H9 (cell line): ENCODE measurements around the gene CLCN3. TPM values are rescaled to one million over a fixed set of nuclear protein-coding genes. Genes with fewer than 3 reads are reported as not detected.

Experiments used
- DNase-seq: peaks from one replicate; pipeline ENCODE4 v3.0.0-alpha.2; 2017
- H2AFZ ChIP-seq: one replicate; pipeline ENCODE4 v1.6.1; 2013; ENCODE audit warnings: mild to moderate bottlenecking, low read length, control low read depth, moderate library complexity
- H2AK5ac ChIP-seq: 2 replicates; pipeline ENCODE4 v1.6.1; 2013; ENCODE audit warnings: low read length, control low read depth, mixed read lengths; ENCODE audit not compliant: insufficient read length
- H2BK120ac ChIP-seq: one replicate; pipeline ENCODE4 v1.6.1; 2013; ENCODE audit warnings: low read depth, mild to moderate bottlenecking, low read length, control low read depth, inconsistent platforms; ENCODE audit not compliant: poor library complexity, severe bottlenecking
- H2BK12ac ChIP-seq: 2 replicates; pipeline ENCODE4 v1.6.1; 2013; ENCODE audit warnings: low read length, control low read depth, mixed read lengths, low read depth; ENCODE audit not compliant: insufficient read length
- H2BK15ac ChIP-seq: 2 replicates; pipeline ENCODE4 v1.6.1; 2013; ENCODE audit warnings: low read depth, low read length, control low read depth
- H2BK20ac ChIP-seq: one replicate; pipeline ENCODE4 v1.6.1; 2013; ENCODE audit warnings: low read depth, mild to moderate bottlenecking, low read length, control low read depth, inconsistent platforms; ENCODE audit not compliant: poor library complexity, severe bottlenecking
- H2BK5ac ChIP-seq: 2 replicates; pipeline ENCODE4 v1.6.1; 2013; ENCODE audit warnings: low read length, control low read depth, mixed read lengths; ENCODE audit not compliant: insufficient read length
- H3K14ac ChIP-seq: 2 replicates; pipeline ENCODE4 v1.6.1; 2013; ENCODE audit warnings: low read length, control low read depth; ENCODE audit not compliant: insufficient read depth
- H3K18ac ChIP-seq: 2 replicates; pipeline ENCODE4 v1.6.1; 2013; ENCODE audit warnings: low read depth, mild to moderate bottlenecking, mixed read lengths, low read length, control low read depth; ENCODE audit not compliant: insufficient read length
- H3K23ac ChIP-seq: 2 replicates; pipeline ENCODE4 v1.6.1; 2013; ENCODE audit warnings: low read length, control low read depth, mixed read lengths, low read depth; ENCODE audit not compliant: insufficient read length
- H3K23me2 ChIP-seq: 2 replicates; pipeline ENCODE4 v1.6.1; 2013; ENCODE audit warnings: low read depth, mild to moderate bottlenecking, mixed read lengths, low read length, control low read depth; ENCODE audit not compliant: insufficient read length, poor library complexity, severe bottlenecking
- H3K27ac ChIP-seq: 2 replicates; pipeline ENCODE4 v1.5.1; 2013; ENCODE audit warnings: low read length, control low read depth, mixed read lengths, low read depth; ENCODE audit not compliant: insufficient read length
- H3K27me3 ChIP-seq: 2 replicates; pipeline ENCODE4 v1.6.1; 2013; ENCODE audit warnings: low read length, control low read depth, inconsistent platforms; ENCODE audit not compliant: insufficient read depth
- H3K4ac ChIP-seq: 2 replicates; pipeline ENCODE4 v1.6.1; 2013; ENCODE audit warnings: low read depth, mild to moderate bottlenecking, control low read depth, inconsistent platforms, low read length, moderate library complexity
- H3K4me1 ChIP-seq: 2 replicates; pipeline ENCODE4 v1.6.1; 2013; ENCODE audit warnings: low read length, control low read depth, inconsistent platforms; ENCODE audit not compliant: insufficient read depth
- H3K4me2 ChIP-seq: 2 replicates; pipeline ENCODE4 v1.6.1; 2013; ENCODE audit warnings: low read length, control low read depth, mixed read lengths; ENCODE audit not compliant: insufficient read length, insufficient read depth
- H3K56ac ChIP-seq: 2 replicates; pipeline ENCODE4 v1.6.1; 2013; ENCODE audit warnings: low read depth, mild to moderate bottlenecking, mixed read lengths, low read length, control low read depth; ENCODE audit not compliant: insufficient read length
- H3K79me1 ChIP-seq: 2 replicates; pipeline ENCODE4 v1.6.1; 2013; ENCODE audit warnings: low read depth, mild to moderate bottlenecking, moderate library complexity, low read length, control low read depth, inconsistent platforms; ENCODE audit not compliant: insufficient read depth, poor library complexity, severe bottlenecking
- H3K79me2 ChIP-seq: 2 replicates; pipeline ENCODE4 v1.6.1; 2013; ENCODE audit warnings: low read length, control low read depth, inconsistent platforms; ENCODE audit not compliant: insufficient read depth
- H3K9ac ChIP-seq: 2 replicates; pipeline ENCODE4 v1.6.1; 2013; ENCODE audit warnings: low read length, control low read depth, mixed read lengths; ENCODE audit not compliant: insufficient read length; ENCODE audit errors: extremely low read depth
- H3K9me3 ChIP-seq: one replicate; pipeline ENCODE4 v1.6.1; 2013; ENCODE audit warnings: low read depth, low read length, inconsistent platforms; ENCODE audit not compliant: control insufficient read depth
- H3T11ph ChIP-seq: one replicate; pipeline ENCODE4 v1.6.1; 2013; ENCODE audit warnings: mild to moderate bottlenecking, low read length, control low read depth, inconsistent platforms
- H4K20me1 ChIP-seq: one replicate; pipeline ENCODE4 v1.6.1; 2013; ENCODE audit not compliant: control insufficient read depth, insufficient read length, insufficient read depth
- H4K5ac ChIP-seq: 2 replicates; pipeline ENCODE4 v1.6.1; 2013; ENCODE audit warnings: low read depth, mild to moderate bottlenecking, mixed read lengths, low read length, control low read depth; ENCODE audit not compliant: insufficient read length
- H4K8ac ChIP-seq: replicated peaks from 2 replicates; pipeline ENCODE4 v1.6.1; 2013; ENCODE audit warnings: low read length, control low read depth, mixed read lengths, low read depth; ENCODE audit not compliant: insufficient read length
- H4K91ac ChIP-seq: 2 replicates; pipeline ENCODE4 v1.6.1; 2013; ENCODE audit warnings: low read depth, mild to moderate bottlenecking, moderate library complexity, mixed read lengths, low read length, control low read depth; ENCODE audit not compliant: insufficient read length
- H3K27ac Mint-ChIP-seq, 3 experiments: 2 replicates in 2 of 3; 3 replicates in 1 of 3; pipeline ENCODE4 v1.8.0; 2020 to 2021; ENCODE audit warnings: mixed read lengths in 3 of 3, mild to moderate bottlenecking in 1 of 3, moderate library complexity in 1 of 3
- H3K27me3 Mint-ChIP-seq: 2 replicates; pipeline ENCODE4 v1.8.0; 2021; ENCODE audit warnings: low read depth, mild to moderate bottlenecking, moderate library complexity, mixed read lengths
- H3K36me3 Mint-ChIP-seq, 3 experiments: 2 replicates in 2 of 3; 3 replicates in 1 of 3; pipeline ENCODE4 v1.8.0; 2020 to 2021; ENCODE audit warnings: low read depth in 3 of 3, mixed read lengths in 3 of 3; ENCODE audit not compliant: insufficient read depth in 1 of 3
- H3K4me1 Mint-ChIP-seq, 2 experiments: 2 replicates each; pipeline ENCODE4 v1.8.0; 2020; ENCODE audit warnings: mixed read lengths in 2 of 2
- H3K4me3 Mint-ChIP-seq, 2 experiments: 2 replicates in 1 of 2; 3 replicates in 1 of 2; pipeline ENCODE4 v1.8.0; 2020 to 2021; ENCODE audit warnings: mild to moderate bottlenecking in 2 of 2, mixed read lengths in 2 of 2, moderate library complexity in 1 of 2
- H3K9me3 Mint-ChIP-seq, 2 experiments: 2 replicates in 1 of 2; 3 replicates in 1 of 2; pipeline ENCODE4 v1.8.0; 2020; ENCODE audit warnings: mild to moderate bottlenecking in 2 of 2, mixed read lengths in 2 of 2, moderate library complexity in 1 of 2
- CTCF ChIP-seq: fragments of 200-600 bp; sonication (generic); conservative IDR thresholded peaks from 3 replicates; pipeline ENCODE4 v1.8.0; 2021; ENCODE audit warnings: antibody characterized with exemption, mild to moderate bottlenecking
- WGBS: extraction: QIAGEN DNeasy Blood & Tissue Kit; methylation state at CpG from one replicate; pipeline ENCODE4 v1.1.7; 2013; ENCODE audit warnings: missing lambda C conversion rate, low lambda C conversion rate, mixed read lengths; ENCODE audit not compliant: insufficient read length; ENCODE audit errors: extremely low coverage; 5-methylcytosine and 5-hydroxymethylcytosine counted together
- total RNA-seq: library from RNA; stranded (reverse); gene quantifications from 2 replicates; pipeline ENCODE4 v1.2.1, GENCODE V29; 2021

CLCN3 gene
- total RNA-seq, 1 experiment from 2014 or later = 25.7 TPM

GRCh38 chr4:169658196-169658595 lies 37.8 kb downstream of the CLCN3 start:
- Histone ChIP-seq H3T11ph (no peak overlapping the region), H3K27ac (no peak overlapping the region), H3K4ac (no peak overlapping the region), H3K14ac (no peak overlapping the region), H4K20me1 (no peaks in the 10 kb centered on the region), H4K5ac (no peak overlapping the region), H3K56ac (no peak overlapping the region), H2AFZ (no peak overlapping the region), H3K79me2 (no peaks in the 10 kb centered on the region), H2BK12ac (no peak overlapping the region), H3K23me2 (peaks cover 2% of the 10 kb centered on the region), H3K18ac (no peak overlapping the region), H3K4me1 (no peaks in the 10 kb centered on the region), H2AK5ac (no peak overlapping the region), H2BK5ac (no peak overlapping the region), H4K91ac (no peak overlapping the region), H3K4me2 (no peak overlapping the region), H4K8ac (no peak overlapping the region), H3K23ac (no peak overlapping the region), H3K9me3 (no peaks in the 10 kb centered on the region), H3K79me1 (no peaks in the 10 kb centered on the region), H2BK20ac (no peak overlapping the region), H2BK15ac (no peak overlapping the region), H2BK120ac (no peak overlapping the region), H3K27me3 (no peaks in the 10 kb centered on the region), H3K9ac (no peak overlapping the region)
- Mint-ChIP-seq H3K27me3 (no peaks in the 10 kb centered on the region), H3K4me3 (no peak overlapping the region), H3K36me3 (peaks cover 0 to 6% (median 4%) of the 10 kb centered on the region in 3 experiments; a peak in 4 of 7 replicates), H3K4me1 (peaks cover 21 to 30% of the 10 kb centered on the region in 2 experiments), H3K27ac (no peak overlapping the region), H3K9me3 (no peaks in the 10 kb centered on the region)
- WGBS = no CpG with 5 or more reads among the region's 2 CpGs
- TF ChIP-seq CTCF = no peak
- no peak for DNase-seq
